RWPE2 (cell line): ENCODE results near the gene NOSTRIN.

Experiments used
- ATAC-seq: fragments of 200-7000 bp; cut with Tn5 transposase; 3 replicates; pipeline ENCODE4 v1.9.1; 2021; ENCODE audit warnings: low read depth
- DNase-seq: peaks from one replicate; pipeline ENCODE4 v3.0.0-alpha.2; 2020; ENCODE audit warnings: low spot score
- H3K27ac ChIP-seq: fragments of 450-650 bp; 2 replicates; pipeline ENCODE4 v1.5.1; 2017; ENCODE audit warnings: mild to moderate bottlenecking; ENCODE audit not compliant: poor library complexity, severe bottlenecking
- H3K27me3 ChIP-seq: fragments of 250-450 bp; sonication (Bioruptor Pico); 2 replicates; pipeline ENCODE4 v1.5.1; 2021; ENCODE audit warnings: mild to moderate bottlenecking, moderate library complexity; ENCODE audit not compliant: insufficient read depth, poor library complexity, severe bottlenecking
- H3K36me3 ChIP-seq: fragments of 250-450 bp; sonication (Bioruptor Pico); 2 replicates; pipeline ENCODE4 v1.5.1; 2020; ENCODE audit warnings: low read depth, mild to moderate bottlenecking, moderate library complexity
- H3K4me1 ChIP-seq: fragments of 250-450 bp; sonication (Bioruptor Pico); 2 replicates; pipeline ENCODE4 v1.5.1; 2021; ENCODE audit warnings: mild to moderate bottlenecking, moderate library complexity; ENCODE audit not compliant: insufficient read depth, poor library complexity, severe bottlenecking
- H3K4me3 ChIP-seq: fragments of 250-450 bp; sonication (Bioruptor Pico); 2 replicates; pipeline ENCODE4 v1.5.1; 2021; ENCODE audit warnings: mild to moderate bottlenecking, moderate library complexity; ENCODE audit not compliant: severe bottlenecking
- H3K9me3 ChIP-seq: fragments of 250-450 bp; sonication (Bioruptor Pico); 2 replicates; pipeline ENCODE4 v1.5.1; 2021; ENCODE audit warnings: mild to moderate bottlenecking, moderate library complexity; ENCODE audit not compliant: severe bottlenecking
- TF ChIP-seq, protein P1 (sequence below): fragments of 450-650 bp; IDR thresholded peaks from one replicate; pipeline ENCODE4 v1.5.1; 2017; ENCODE audit warnings: mild to moderate bottlenecking, moderate library complexity; ENCODE audit not compliant: poor library complexity, severe bottlenecking

The NOSTRIN gene

DNA sequence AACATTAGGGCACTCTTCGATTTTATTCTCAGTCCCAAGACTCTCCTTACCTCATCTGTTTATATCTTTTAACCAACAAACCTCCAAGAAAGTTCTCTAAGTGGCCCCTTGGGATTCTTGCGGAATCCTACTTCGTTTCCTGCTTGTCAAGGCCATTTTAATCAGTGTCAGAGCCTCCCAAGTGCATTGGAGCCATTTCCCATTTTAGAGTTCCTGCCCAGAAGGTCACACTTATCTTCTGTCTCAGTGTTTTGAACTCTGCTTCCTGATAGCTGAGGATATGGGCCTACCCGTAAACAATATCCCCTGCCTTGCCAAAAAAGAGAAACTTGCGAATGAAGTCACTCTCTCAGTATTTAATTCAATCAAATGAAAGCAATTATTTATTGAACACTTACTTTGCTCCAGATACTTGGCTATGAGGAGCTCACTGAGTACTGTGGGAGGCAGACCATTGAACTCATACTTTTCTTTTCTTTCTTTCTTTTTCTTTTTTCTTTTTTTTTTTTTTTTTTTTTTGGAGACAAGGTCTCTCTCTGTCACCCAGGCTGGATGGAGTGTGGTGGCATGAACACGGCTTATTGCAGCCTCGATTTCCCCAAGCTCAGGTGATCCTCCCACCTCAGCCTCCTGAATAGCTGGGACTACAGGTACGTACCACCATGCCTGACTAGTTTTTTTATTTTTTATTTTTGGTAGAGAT lies 5.7 kb upstream of the NOSTRIN start:
- Histone ChIP-seq H3K36me3 (no peaks in the 10 kb centered on the region), H3K4me1 (no peaks in the 10 kb centered on the region), H3K9me3 (no peaks in the 10 kb centered on the region), H3K4me3 (no peak overlapping the region), H3K27ac (no peak overlapping the region), H3K27me3 (no peaks in the 10 kb centered on the region)
- no peak for DNase-seq
- TF ChIP-seq, protein P1, sequence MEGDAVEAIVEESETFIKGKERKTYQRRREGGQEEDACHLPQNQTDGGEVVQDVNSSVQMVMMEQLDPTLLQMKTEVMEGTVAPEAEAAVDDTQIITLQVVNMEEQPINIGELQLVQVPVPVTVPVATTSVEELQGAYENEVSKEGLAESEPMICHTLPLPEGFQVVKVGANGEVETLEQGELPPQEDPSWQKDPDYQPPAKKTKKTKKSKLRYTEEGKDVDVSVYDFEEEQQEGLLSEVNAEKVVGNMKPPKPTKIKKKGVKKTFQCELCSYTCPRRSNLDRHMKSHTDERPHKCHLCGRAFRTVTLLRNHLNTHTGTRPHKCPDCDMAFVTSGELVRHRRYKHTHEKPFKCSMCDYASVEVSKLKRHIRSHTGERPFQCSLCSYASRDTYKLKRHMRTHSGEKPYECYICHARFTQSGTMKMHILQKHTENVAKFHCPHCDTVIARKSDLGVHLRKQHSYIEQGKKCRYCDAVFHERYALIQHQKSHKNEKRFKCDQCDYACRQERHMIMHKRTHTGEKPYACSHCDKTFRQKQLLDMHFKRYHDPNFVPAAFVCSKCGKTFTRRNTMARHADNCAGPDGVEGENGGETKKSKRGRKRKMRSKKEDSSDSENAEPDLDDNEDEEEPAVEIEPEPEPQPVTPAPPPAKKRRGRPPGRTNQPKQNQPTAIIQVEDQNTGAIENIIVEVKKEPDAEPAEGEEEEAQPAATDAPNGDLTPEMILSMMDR, result no peak
- no peak for ATAC-seq

DNA sequence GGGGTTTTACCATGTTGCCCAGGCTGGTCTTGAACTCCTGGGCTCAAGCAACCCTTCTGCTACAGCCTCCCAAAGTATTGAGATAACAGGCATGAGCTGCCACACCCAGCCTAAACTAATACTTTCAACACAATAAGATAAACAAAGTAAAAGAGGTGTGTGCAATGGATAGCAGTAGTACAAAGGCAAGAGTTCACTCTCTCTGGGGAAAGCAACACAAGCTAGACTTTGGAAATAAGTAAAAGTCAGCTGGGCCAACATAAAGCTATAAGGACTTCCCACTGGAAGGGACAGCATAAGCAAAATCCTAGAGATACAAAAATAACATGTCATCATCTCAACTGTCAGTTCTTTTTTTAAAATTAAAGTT lies 5.2 kb upstream of the NOSTRIN start:
- Histone ChIP-seq H3K9me3 (no peaks in the 10 kb centered on the region), H3K4me1 (no peaks in the 10 kb centered on the region), H3K27ac (no peak overlapping the region), H3K4me3 (no peak overlapping the region), H3K36me3 (no peaks in the 10 kb centered on the region), H3K27me3 (no peaks in the 10 kb centered on the region)
- TF ChIP-seq, protein P1, result no peak
- DNase-seq (no peak), ATAC-seq (no peak)

DNA sequence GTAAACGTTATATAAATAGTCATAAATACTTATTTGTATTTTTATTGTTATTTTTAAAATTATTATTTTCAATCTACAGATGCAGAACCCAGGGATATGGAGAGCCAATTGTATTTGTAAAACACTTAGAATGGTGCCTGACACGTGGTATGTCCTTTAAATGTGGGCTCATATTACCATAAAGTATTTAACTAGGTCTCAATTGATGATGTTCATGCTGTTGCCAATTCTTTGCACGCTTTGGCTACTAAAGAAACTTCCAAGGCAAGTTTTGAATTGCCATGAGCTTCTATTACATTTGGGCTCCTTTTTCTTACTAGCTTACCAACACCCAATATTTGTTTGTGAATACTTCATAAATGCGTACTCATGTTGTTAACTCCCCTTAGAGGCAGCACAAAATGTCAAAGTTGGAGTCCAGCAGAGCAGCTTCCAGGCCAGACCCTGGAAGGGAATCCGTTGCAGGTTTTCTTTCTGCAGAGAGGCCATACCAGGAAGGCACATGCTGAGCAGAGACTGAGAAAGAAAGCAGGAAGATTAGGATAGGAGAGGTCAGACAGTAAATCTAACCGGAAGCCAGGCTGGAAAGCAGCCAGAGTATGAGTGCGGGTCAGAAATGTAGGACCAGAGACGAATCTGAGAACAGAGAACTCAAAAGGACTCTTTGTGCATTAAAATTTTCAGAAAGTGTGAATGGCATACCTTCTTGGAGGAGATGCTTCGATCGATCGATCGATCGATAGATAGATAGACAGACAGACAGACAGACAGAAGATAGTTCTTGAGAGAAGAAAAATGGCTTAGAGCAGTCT lies 4.2 kb upstream of the NOSTRIN start:
- Histone ChIP-seq H3K27me3 (no peaks in the 10 kb centered on the region), H3K4me3 (no peak overlapping the region), H3K36me3 (no peaks in the 10 kb centered on the region), H3K27ac (no peak overlapping the region), H3K9me3 (no peaks in the 10 kb centered on the region), H3K4me1 (peaks cover 4% of the 10 kb centered on the region)
- ATAC-seq, result no peak
- TF ChIP-seq, protein P1, result no peak
- DNase-seq, result no peak

DNA sequence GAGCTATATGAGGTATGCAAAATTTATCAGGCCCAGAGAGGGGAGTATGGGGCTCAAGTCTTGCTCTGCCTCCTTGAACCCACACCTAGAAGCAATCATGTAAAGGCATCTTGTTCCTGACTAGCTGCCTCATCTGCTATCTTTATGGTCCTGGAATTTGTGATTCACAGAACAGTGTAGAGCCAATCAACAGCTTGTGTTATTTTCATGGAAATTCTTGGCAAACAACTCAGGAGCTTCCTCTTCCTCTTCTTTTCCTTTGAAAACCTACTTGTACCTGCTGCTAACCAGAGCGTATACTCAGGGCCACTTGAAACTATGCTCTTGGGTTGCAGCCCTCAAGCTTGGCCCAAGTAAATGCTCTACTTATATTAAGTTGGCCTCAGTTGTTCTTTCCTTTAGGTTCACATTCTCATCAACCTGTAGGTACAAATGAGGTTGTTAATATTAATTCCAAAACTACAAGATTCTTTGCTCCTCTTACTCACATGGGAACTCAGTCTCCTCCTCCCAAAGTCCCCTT lies 3.5 kb upstream of the NOSTRIN start:
- no peaks in the 10 kb centered on the region for H3K36me3 ChIP-seq
- ATAC-seq (no peak), DNase-seq (no peak)
- TF ChIP-seq, protein P1, result no peak
- H3K27ac ChIP-seq, result no peak overlapping the region
- H3K9me3 ChIP-seq, result no peaks in the 10 kb centered on the region
- no peak overlapping the region for H3K4me3 ChIP-seq
- peaks cover 4% of the 10 kb centered on the region for H3K4me1 ChIP-seq
- no peaks in the 10 kb centered on the region for H3K27me3 ChIP-seq
